WTC11 (cell line): Measurements from ENCODE around the gene MORN1.

Source experiments
- ATF6 ChIP-seq: sonication (generic); formaldehyde crosslinking; IDR thresholded peaks from 2 replicates; pipeline ENCODE4 v1.8.1; 2023; ENCODE audit warnings: mild to moderate bottlenecking, missing genetic modification reagents
- CTCF ChIP-seq: fragments of 200-600 bp; IDR thresholded peaks from 2 replicates; pipeline ENCODE4 v1.8.0; 2022; ENCODE audit warnings: antibody characterized with exemption
- GABPB1 ChIP-seq: sonication (generic); formaldehyde crosslinking; IDR thresholded peaks from 2 replicates; pipeline ENCODE4 v1.8.1; 2023; ENCODE audit warnings: mild to moderate bottlenecking, missing genetic modification reagents
- ZNF138 ChIP-seq: sonication (generic); formaldehyde crosslinking; conservative IDR thresholded peaks from 2 replicates; pipeline ENCODE4 v1.8.1; 2022; ENCODE audit warnings: mild to moderate bottlenecking, moderate library complexity, missing genetic modification reagents

- no peak for TF ChIP-seq CTCF
- no peak for TF ChIP-seq ATF6 (CRISPR knock-in tag)
- no peak for TF ChIP-seq GABPB1 (CRISPR knock-in tag)
- TF ChIP-seq ZNF138 (CRISPR knock-in tag), result no peak
Observed at GRCh38 chr1:2346691-2347408, 44.5 kb downstream of the MORN1 start.
